ENCODE results near the gene ZIC5.

ZIC5 gene

GRCh38 chr13:99971576-99972189 lies at the start of gene ZIC5:
Gene ZIC5 (minus strand): TSS chr13:99971767. CDS start chr13:99971603, 164 bp downstream.
- no peak for DNase-seq (ENCODE audit: low spot score)

DNA sequence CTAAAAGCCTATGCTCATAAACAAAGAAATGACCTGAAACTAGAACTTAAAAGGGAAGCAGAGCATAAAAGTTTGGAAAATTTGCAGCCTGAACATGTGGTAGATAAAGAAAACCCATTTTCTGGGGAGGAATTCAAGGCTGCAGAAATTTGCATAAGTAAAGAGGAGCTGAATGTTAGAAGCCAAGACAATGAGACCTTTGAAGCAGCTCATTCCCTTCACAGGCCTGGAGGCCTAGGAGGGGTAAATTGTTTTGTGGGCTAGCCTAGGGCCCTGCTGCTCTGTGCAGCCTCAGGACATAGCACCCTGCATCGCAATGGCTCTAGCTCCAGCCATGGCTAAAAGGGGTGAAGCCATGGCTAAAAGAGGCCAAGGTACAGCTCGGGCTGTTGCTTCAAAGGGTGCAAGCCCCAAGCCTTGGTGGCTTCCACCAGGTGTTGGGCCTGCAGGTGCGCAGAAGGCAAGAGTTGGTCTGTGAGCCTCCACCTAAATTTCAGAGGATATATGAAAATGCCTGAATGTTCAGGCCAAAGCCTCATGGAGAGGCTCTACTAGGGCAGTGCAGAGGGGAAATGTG lies 48.3 kb upstream of the ZIC5 start:
- DNase-seq (ENCODE audit: low spot score), result no peak

GRCh38 chr13:100014621-100015020 lies 43.1 kb upstream of the ZIC5 start:
- no peak for DNase-seq (ENCODE audit: low spot score)

GRCh38 chr13:99998261-99998660 lies 26.7 kb upstream of the ZIC5 start:
- no peak for DNase-seq (ENCODE audit: low spot score)

GRCh38 chr13:99997702-99998214 lies 26.2 kb upstream of the ZIC5 start:
- no peak for DNase-seq (ENCODE audit: low spot score)

- no peak for DNase-seq (ENCODE audit: low spot score)
Measured at GRCh38 chr13:99996381-99996973, 24.9 kb upstream of the ZIC5 start.

- DNase-seq (ENCODE audit: low spot score), result no peak
Measured at GRCh38 chr13:99995589-99996380, 24.2 kb upstream of the ZIC5 start.

GRCh38 chr13:99995104-99995588 lies 23.6 kb upstream of the ZIC5 start:
- DNase-seq (ENCODE audit: low spot score), result no peak

DNA sequence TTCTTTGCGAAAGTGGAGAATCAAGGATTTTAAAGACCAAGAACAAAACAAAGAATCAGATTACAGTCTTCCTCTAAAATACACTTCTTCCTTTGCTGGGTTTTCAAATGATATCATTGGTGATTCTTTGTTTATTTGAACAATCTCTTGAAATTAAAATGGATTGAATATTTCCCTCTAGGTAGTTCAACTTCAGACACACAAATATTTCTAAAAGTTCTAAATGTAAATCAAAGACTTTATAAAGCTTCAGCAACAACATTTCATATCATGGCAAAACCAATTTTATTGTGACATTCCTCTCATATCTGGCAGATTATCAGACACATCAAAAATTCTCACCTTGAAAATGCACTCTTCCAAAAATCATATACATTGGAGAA lies 23.1 kb upstream of the ZIC5 start:
- no peak for DNase-seq (ENCODE audit: low spot score)

DNA sequence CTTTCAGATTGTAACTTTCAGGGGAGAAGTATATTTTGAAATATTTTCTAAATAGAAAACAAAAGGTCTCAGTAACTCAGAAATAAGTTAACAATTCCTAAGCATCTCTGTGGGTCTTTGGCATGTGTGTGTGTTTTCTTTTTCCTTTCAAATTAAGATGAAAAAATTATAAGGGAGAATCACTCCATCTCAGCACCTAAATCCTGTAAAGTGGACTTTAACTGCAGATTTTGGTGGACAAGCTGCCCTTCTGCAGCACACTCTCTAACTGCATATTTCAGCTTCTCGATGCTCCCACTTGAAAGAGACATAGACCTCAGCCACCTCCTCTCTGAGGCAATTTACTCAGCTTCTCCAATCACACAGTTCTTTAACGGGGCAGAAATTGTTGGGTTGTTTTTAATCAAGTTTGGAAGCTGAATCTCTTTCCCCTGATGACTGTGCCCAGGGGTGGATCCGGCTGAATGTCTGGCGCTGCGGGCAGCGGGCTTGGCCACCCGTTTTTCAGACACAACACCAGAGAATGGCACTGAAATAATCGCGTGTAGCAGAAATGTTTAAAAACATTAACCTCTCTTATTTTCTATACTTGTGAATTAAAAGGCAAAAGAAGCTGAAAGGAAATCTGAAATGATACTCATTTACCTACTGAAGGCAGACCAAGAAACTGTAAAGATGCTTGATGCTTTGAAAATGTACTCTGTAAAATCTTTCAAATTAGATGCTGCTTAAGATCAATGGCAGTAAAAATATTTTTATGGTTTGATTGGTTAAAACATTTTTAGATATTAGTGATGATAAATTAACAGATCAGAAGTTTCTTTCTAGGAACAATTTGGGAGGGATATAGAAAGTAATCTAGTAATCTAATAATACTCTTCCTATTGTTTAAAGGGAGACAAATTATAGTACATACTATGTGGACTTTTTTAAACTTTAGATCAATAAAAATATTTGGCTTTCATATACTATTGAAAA lies 22.4 kb upstream of the ZIC5 start:
- DNase-seq (ENCODE audit: low spot score), result no peak

GRCh38 chr13:99992949-99993351 lies 21.4 kb upstream of the ZIC5 start:
- DNase-seq (ENCODE audit: low spot score), result no peak

DNA sequence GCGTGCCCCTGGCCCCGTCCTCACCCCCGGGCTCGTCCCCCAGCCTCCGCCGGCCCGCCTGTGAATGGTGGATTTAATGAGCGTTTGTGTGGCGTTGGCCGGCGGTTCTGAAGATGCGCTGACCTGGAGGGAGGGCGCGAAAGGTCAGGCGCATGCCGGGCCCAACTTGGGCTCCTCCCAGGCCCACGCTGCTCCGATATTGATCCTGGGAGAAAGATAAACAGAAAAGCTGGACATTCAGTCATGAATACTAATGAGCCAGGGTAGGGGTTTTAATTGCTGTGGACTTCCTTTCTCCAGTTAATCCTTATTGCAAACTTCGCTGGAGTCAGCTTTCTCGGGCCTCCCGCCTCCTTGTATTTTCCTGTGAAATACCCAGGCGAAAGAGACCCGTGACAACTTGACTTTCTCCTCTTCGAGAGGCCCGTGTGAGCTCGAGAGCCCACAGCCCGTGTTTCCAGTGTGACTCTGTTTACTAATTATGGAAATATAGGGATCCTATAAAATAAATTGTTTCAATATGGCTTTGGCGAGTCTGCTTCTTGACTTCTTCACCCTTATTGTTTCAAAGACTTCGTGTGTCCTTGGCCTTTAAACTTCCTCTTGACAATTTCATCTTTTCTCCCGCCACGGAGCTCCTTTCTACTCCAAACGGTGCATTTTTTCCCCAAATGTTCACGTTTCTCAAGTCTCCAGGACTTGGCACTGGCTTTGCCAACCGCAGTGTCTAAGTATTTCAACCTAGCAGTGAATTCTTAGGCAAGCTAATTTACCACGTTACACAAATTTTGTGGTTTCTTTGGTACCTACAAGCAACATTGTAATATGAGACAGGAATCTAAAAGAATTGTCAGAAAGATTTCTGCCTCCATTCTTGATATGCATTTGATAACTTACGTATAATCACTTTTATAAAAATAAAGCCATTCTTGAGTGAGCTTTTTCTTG lies 20.5 kb upstream of the ZIC5 start:
- no peak for DNase-seq (ENCODE audit: low spot score)

GRCh38 chr13:99991013-99991827 lies 19.7 kb upstream of the ZIC5 start:
- no peak for DNase-seq (ENCODE audit: low spot score)

DNA sequence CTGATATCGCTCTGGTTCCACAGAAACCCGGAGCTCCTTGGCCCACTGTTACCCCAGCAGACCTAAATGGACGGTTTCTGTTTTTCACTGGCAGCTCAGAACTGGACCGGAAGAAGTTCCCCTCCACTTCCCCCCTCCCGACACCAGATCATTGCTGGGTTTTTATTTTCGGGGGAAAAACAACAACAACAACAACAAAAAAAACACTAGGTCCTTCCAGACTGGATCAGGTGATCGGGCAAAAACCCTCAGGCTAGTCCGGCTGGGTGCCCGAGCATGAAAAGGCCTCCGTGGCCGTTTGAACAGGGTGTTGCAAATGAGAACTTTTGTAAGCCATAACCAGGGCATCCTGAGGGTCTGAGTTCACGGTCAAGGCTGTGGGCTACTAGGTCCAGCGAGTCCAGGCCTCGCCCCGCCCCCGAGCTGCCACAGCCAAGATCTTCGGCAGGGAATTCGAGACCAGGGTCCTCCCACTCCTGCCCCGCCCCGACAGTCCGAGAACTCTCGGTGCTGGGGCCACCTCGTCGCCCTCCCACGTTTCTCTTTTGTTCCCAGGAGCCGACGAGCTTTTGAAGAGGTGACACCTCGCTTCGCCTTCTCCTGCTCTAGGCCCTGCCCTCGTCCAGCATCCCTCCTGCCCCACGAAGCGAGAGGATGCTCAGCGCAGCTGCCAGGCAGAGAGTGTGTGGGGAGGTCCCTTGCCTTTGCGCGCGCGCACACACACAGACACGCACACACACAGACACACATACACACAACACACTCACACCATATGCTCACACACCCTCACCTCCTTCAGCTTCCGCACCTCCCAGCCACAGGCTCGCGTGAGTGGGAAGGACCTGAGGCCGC lies 18.8 kb upstream of the ZIC5 start:
- no peak for DNase-seq (ENCODE audit: low spot score)

GRCh38 chr13:99989276-99990125 lies 17.9 kb upstream of the ZIC5 start:
- no peak for DNase-seq (ENCODE audit: low spot score)

- no peak for DNase-seq (ENCODE audit: low spot score)
Measured at GRCh38 chr13:99988529-99989275, 17.1 kb upstream of the ZIC5 start.

All from AG20443 (cell line).